Right lobe of liver (tissue), 6 donors: ENCODE data around the gene NCOA1. TPM values are rescaled to one million over a fixed set of nuclear protein-coding genes. Genes with fewer than 3 reads are reported as not detected.

ENCODE experiments used
- ATAC-seq, 4 donors: fragments of 200-7000 bp; cut with Tn5 transposase; one replicate each; pipeline ENCODE4 v1.9.1; 2020; ENCODE audit warnings: mild to moderate bottlenecking in 4 of 4, moderate library complexity in 4 of 4
- DNase-seq, 3 donors: peaks; one replicate each; pipeline ENCODE4 v3.0.0-alpha.2; 2020
- H3K27ac ChIP-seq, 3 donors: fragments of 200-600 bp; one replicate each; pipeline ENCODE4 v1.8.0; 2022
- H3K27me3 ChIP-seq, 2 donors: fragments of 200-600 bp; one replicate each; pipeline ENCODE4 v1.8.0; 2022
- H3K36me3 ChIP-seq, 4 donors: fragments of 200-600 bp; sonication (generic) in 1 of 4; one replicate each; pipeline versions ENCODE4 v1.5.1 to v1.8.0; 2017 to 2022; ENCODE audit warnings: control low read depth in 1 of 4
- H3K4me1 ChIP-seq, 4 donors: fragments of 200-600 bp; sonication (generic) in 1 of 4; one replicate each; pipeline versions ENCODE4 v1.5.1 to v1.8.0; 2017 to 2022; ENCODE audit warnings: control low read depth in 1 of 4
- H3K4me3 ChIP-seq, 3 donors: fragments of 200-600 bp; one replicate each; pipeline ENCODE4 v1.8.0; 2022
- H3K9me3 ChIP-seq, 4 donors: fragments of 200-600 bp; sonication (generic) in 1 of 4; one replicate each; pipeline versions ENCODE4 v1.5.1 to v1.8.0; 2017 to 2022; ENCODE audit warnings: control low read depth in 1 of 4
- POLR2A ChIP-seq: fragments of 450-650 bp; IDR thresholded peaks from one replicate; pipeline ENCODE4 v1.6.1; 2017; ENCODE audit warnings: antibody characterized with exemption, mild to moderate bottlenecking
- WGBS: methylation state at CpG from one replicate; pipeline ENCODE4 v1.1.6; 2018; ENCODE audit warnings: low coverage, low lambda C conversion rate; ENCODE audit not compliant: insufficient coverage; ENCODE audit errors: missing lambda C conversion rate; 5-methylcytosine and 5-hydroxymethylcytosine counted together
- intact Hi-C, 2 donors: fragments of 100-400 bp; cut with DNase I; formaldehyde crosslinking; loops; one replicate each; pipeline versions ENCODE4 v1.11.2 to v1.14.1; 2022
- total RNA-seq, 6 experiments: library from RNA; depleted of rRNA in 2 of 6; stranded (reverse); fragments of >200 nt in 2 of 6; fragmentation: NEBNext Ultra II Directional in 3 of 6; extraction: Animal tissue kit (Norgen Biotek cat#: 25700) in 3 of 6; gene quantifications; one replicate each; pipeline versions ENCODE4 v1.1.0 to v1.2.4, GENCODE V29; 2016 to 2023
- TF ChIP-seq, protein P1 (sequence below), 4 donors: fragments of 200-600 bp in 3 of 4; fragments of 450-650 bp in 1 of 4; IDR thresholded peaks; one replicate each; pipeline versions ENCODE4 v1.5.1 to v1.8.0; 2016 to 2022; ENCODE audit warnings: antibody characterized with exemption in 4 of 4, mild to moderate bottlenecking in 2 of 4
- donor health status: DM: no; HTN: yes; CAD: no.
- donor health status: DM: no; HTN: no; CAD: no.
- donor health status: DM: no; HTN: no; CAD: no.
- donor health status: DM: no; HTN: yes; CAD: no.
- donor health status: DM: no; HTN: yes; CAD: no.

NCOA1 gene
- total RNA-seq, 6 experiments from 2014 or later, result 13.5 to 18.9 (median 16.4) TPM

- 100% methylated on average over 1 of the region's 4 CpGs for WGBS
- no peak for TF ChIP-seq POLR2A
- TF ChIP-seq, protein P1, sequence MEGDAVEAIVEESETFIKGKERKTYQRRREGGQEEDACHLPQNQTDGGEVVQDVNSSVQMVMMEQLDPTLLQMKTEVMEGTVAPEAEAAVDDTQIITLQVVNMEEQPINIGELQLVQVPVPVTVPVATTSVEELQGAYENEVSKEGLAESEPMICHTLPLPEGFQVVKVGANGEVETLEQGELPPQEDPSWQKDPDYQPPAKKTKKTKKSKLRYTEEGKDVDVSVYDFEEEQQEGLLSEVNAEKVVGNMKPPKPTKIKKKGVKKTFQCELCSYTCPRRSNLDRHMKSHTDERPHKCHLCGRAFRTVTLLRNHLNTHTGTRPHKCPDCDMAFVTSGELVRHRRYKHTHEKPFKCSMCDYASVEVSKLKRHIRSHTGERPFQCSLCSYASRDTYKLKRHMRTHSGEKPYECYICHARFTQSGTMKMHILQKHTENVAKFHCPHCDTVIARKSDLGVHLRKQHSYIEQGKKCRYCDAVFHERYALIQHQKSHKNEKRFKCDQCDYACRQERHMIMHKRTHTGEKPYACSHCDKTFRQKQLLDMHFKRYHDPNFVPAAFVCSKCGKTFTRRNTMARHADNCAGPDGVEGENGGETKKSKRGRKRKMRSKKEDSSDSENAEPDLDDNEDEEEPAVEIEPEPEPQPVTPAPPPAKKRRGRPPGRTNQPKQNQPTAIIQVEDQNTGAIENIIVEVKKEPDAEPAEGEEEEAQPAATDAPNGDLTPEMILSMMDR (IDR thresholded peaks at IDR 0.05), result no peak
- Histone ChIP-seq H3K27ac (no peak overlapping the region), H3K36me3 (no peaks in the 10 kb centered on the region), H3K4me1 (peaks cover 0 to 6% (median 0%) of the 10 kb centered on the region in 4 donors), H3K27me3 (no peaks in the 10 kb centered on the region), H3K9me3 (no peaks in the 10 kb centered on the region), H3K4me3 (no peak overlapping the region)
- intact Hi-C loops, result no loop called here
- ATAC-seq (no peak), DNase-seq (no peak)
These were observed 324.1 kb downstream of the NCOA1 start for GRCh38 chr2:24815171-24815570.

DNA sequence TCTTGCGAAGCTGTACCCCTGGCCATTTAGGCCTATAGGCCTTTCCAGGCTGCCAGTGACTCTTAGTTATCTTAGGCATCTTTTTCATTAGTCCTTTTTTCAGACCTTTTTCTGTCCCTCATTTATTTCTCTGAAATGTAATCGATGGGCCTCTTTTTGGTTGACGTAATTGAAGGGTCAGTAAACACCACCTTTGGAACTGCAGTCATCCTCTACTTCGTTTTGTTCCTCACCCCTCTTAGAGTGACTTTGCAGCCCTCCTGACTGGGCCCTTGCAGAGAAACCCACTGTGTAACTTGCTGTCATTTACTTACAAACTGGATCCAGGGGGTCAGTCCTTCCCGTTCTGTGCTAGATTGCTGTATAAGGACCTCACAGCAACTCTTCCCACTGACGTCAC is 325.4 kb downstream of the NCOA1 start:
- Histone ChIP-seq H3K27me3 (no peaks in the 10 kb centered on the region), H3K27ac (peak overlapping the region in 1 of 3 donors; percentile 22), H3K36me3 (no peaks in the 10 kb centered on the region), H3K9me3 (no peaks in the 10 kb centered on the region), H3K4me1 (peaks cover 0 to 6% (median 0%) of the 10 kb centered on the region in 4 donors), H3K4me3 (peak overlapping the region in 1 of 3 donors; percentile 15)
- intact Hi-C loops, result no loop called here
- no peak for TF ChIP-seq POLR2A
- TF ChIP-seq, protein P1 (IDR thresholded peaks at IDR 0.05), result no peak
- DNase-seq (no peak), ATAC-seq (peak in 2 of 4 donors; percentile 73 to 75)
- 66% methylated on average over 5 of the region's 6 CpGs for WGBS

- Histone ChIP-seq H3K9me3 (no peaks in the 10 kb centered on the region), H3K36me3 (no peaks in the 10 kb centered on the region), H3K4me1 (peaks cover 0 to 6% (median 0%) of the 10 kb centered on the region in 4 donors), H3K27me3 (no peaks in the 10 kb centered on the region), H3K27ac (peak overlapping the region in 1 of 3 donors; percentile 22), H3K4me3 (peak overlapping the region in 1 of 3 donors; percentile 15)
- DNase-seq (no peak), ATAC-seq (no peak)
- intact Hi-C loops, result no loop called here
- 83% methylated on average over 4 of the region's 4 CpGs for WGBS
- TF ChIP-seq, protein P1 (IDR thresholded peaks at IDR 0.05), result no peak
- TF ChIP-seq POLR2A, result no peak
These were observed 325.8 kb downstream of the NCOA1 start for GRCh38 chr2:24816884-24817283.

GRCh38 chr2:24818721-24819167 is 327.7 kb downstream of the NCOA1 start:
- DNase-seq (no peak), ATAC-seq (peak in 1 of 4 donors; percentile 61)
- Histone ChIP-seq H3K4me3 (no peak overlapping the region), H3K4me1 (peaks cover 0 to 6% (median 0%) of the 10 kb centered on the region in 4 donors), H3K36me3 (no peaks in the 10 kb centered on the region), H3K9me3 (no peaks in the 10 kb centered on the region), H3K27ac (no peak overlapping the region), H3K27me3 (no peaks in the 10 kb centered on the region)
- TF ChIP-seq, protein P1 (IDR thresholded peaks at IDR 0.05), result no peak
- no peak for TF ChIP-seq POLR2A
- intact Hi-C loops, result no loop called here
- 69% methylated on average over 5 of the region's 9 CpGs for WGBS
